Measurements from ENCODE around the gene GJD3. TPM values are rescaled to one million over a fixed set of nuclear protein-coding genes. Genes with fewer than 3 reads are reported as not detected.

Gene GJD3
- total and polyA plus RNA-seq, 2 of the 4 experiments (the other 2 are of a cell fraction): 0.10 TPM; not detected in 1

- Histone ChIP-seq H2AFZ (replicated peaks; ENCODE audit: low read length, poor library complexity) (peak overlapping the region; percentile 90), H2AK5ac (ENCODE audit: low read depth, low read length) (peak overlapping the region; percentile 94), H3K9me3 (ENCODE audit: control insufficient read depth, insufficient read depth, low read length) (no peaks in the 10 kb centered on the region), H3K27me3 (ENCODE audit: control insufficient read depth, insufficient read depth, low read length) (no peaks in the 10 kb centered on the region), H3K14ac (replicated peaks; ENCODE audit: low read depth, low read length) (peak overlapping the region; percentile 90), H4K91ac (ENCODE audit: insufficient read depth, low read depth, low read length) (peak overlapping the region; percentile 86), H2BK5ac (ENCODE audit: low read depth, low read length, poor library complexity, severe bottlenecking) (peak overlapping the region; percentile 85), H3K23ac (ENCODE audit: low read depth, low read length) (peak overlapping the region; percentile 96), H4K5ac (ENCODE audit: low read depth, low read length) (no peak overlapping the region), H2BK15ac (ENCODE audit: low read depth, low read length) (peak overlapping the region; percentile 1; the same call in 1 of the 3 replicates), H3K79me1 (ENCODE audit: low read depth in 1 of 2, low read length in 2 of 2) (peaks cover 32 to 87% of the 10 kb centered on the region in 2 experiments; a peak in 3 of 4 replicates), H3K4me2 (ENCODE audit: low read depth, low read length) (peak overlapping the region; percentile 83), H2BK20ac (ENCODE audit: low read depth, low read length) (no peak overlapping the region), H4K8ac (ENCODE audit: low read depth in 2 of 2, low read length in 2 of 2) (peak overlapping the region; percentile 51 to 76; a peak in 3 of 4 replicates), H3K18ac (ENCODE audit: low read depth, low read length) (peak overlapping the region; percentile 14), H3K27ac (ENCODE audit: insufficient read depth, low read length) (peak overlapping the region; percentile 87), H3K36me3 (ENCODE audit: control insufficient read depth, insufficient read depth, low read length) (peaks cover 1% of the 10 kb centered on the region; the same call in 1 of the 2 replicates), H3K9me1 (ENCODE audit: insufficient read depth, low read length) (peaks cover 23% of the 10 kb centered on the region), H2BK120ac (ENCODE audit: low read depth, low read length) (peak overlapping the region; percentile 77; the same call in 1 of the 2 replicates), H3K4ac (ENCODE audit: low read depth, low read length) (peak overlapping the region; percentile 96), H4K20me1 (ENCODE audit: insufficient read depth, low read length) (peaks cover 54% of the 10 kb centered on the region), H2AK9ac (replicated peaks; ENCODE audit: low read depth, low read length, poor library complexity) (peak overlapping the region; percentile 97), H3K4me1 (ENCODE audit: control insufficient read depth, insufficient read depth, low read length) (peaks cover 33% of the 10 kb centered on the region), H3K9ac (ENCODE audit: low read depth, low read length) (peak overlapping the region; percentile 81), H3K4me3 (ENCODE audit: insufficient read depth, low read depth, low read length) (peak overlapping the region; percentile 82), H3K56ac (ENCODE audit: extremely low read depth, insufficient read depth, low read length) (peak overlapping the region; percentile 88; the same call in 1 of the 2 replicates)
- BruUV-seq (replicated peaks): no TSS peak
- in situ Hi-C loops (cut with MboI; ENCODE audit: low sequenced_read_pairs) (no loop called here), intact Hi-C loops (cut with micrococcal nuclease) (loop anchor here (2.0 to 5.0 kb wide), 3 partner anchors 23 to 140 kb away; no protein-coding TSS in a partner anchor), dilution Hi-C loops (cut with HindIII; ENCODE audit: low sequenced_read_pairs, unreplicated experiment) (no loop called here)
- ChIA-PET POLR2A (ENCODE audit: unreplicated experiment) (no interaction called here), CTCF (interaction anchor here (1.6 kb wide), 1 partner anchor 13 kb away, joined by 4 read pairs; no protein-coding TSS in a partner anchor)
- DNase-seq (peak; percentile 50), ATAC-seq (ENCODE audit: low read depth) (peak; percentile 63)
- 0% methylated on average over 21 of the region's 55 CpGs; no CpG with 5 or more reads in 1 of the 2 experiments for WGBS, 2 experiments (ENCODE audit: extremely low coverage in 2 of 2, insufficient read length in 1 of 2)
- TF ChIP-seq BHLHE40 (IDR thresholded peaks at IDR 0.05; ENCODE audit: low read depth, low read length): no peak
- no peak for TF ChIP-seq RCOR1 (IDR thresholded peaks at IDR 0.05; ENCODE audit: insufficient replicate concordance, low read length)
- peak; percentile 81; the same call in 1 of the 2 replicates for TF ChIP-seq MAZ (IDR thresholded peaks at IDR 0.05; ENCODE audit: borderline replicate concordance, low read depth, low read length)
- TF ChIP-seq RFX5 (IDR thresholded peaks at IDR 0.05; ENCODE audit: low read depth, low read length): no peak
- no peak for TF ChIP-seq RAD21 (IDR thresholded peaks at IDR 0.05; ENCODE audit: low read length)
- peak; percentile 86 for TF ChIP-seq POLR2A (IDR thresholded peaks at IDR 0.05; ENCODE audit: low read depth, low read length)
- no peak for TF ChIP-seq MAFK (IDR thresholded peaks at IDR 0.05; ENCODE audit: low read depth, low read length)
- TF ChIP-seq CTCF (conservative IDR thresholded peaks at IDR 0.05; ENCODE audit: low read depth, low read length): no peak
- TF ChIP-seq FOS (IDR thresholded peaks at IDR 0.05; ENCODE audit: low read depth, low read length): no peak
- no peak for TF ChIP-seq ELK1 (IDR thresholded peaks at IDR 0.05; ENCODE audit: borderline replicate concordance, low read depth, low read length)
- no peak for TF ChIP-seq CEBPB (IDR thresholded peaks at IDR 0.05; ENCODE audit: low read depth, low read length)
- TF ChIP-seq MXI1 (IDR thresholded peaks at IDR 0.05; ENCODE audit: borderline replicate concordance, low read depth, low read length): 0 out of 2 replicates have a peak, but pooled peaks have one; percentile 10
- no peak for TF ChIP-seq USF2 (IDR thresholded peaks at IDR 0.05; ENCODE audit: low read depth, low read length)
- TF ChIP-seq NFE2L2 (IDR thresholded peaks at IDR 0.05; ENCODE audit: low read depth, low read length): no peak
Measured at GRCh38 chr17:40341808-40342503, 22.6 kb downstream of the GJD3 start.
